Neural progenitor cell (in vitro differentiated cells): ENCODE data around the gene VAV2. TPM values are rescaled to one million over a fixed set of nuclear protein-coding genes. Genes with fewer than 3 reads are reported as not detected.

Experiments used
- DNase-seq: peaks from one replicate; pipeline ENCODE4 v3.0.0-alpha.2; 2016; ENCODE audit warnings: low spot score
- H2AFZ ChIP-seq: fragments of 200-600 bp; sonication (generic); replicated peaks from 2 replicates; pipeline ENCODE4 v1.6.1; 2016; ENCODE audit warnings: antibody characterized with exemption
- H3F3A ChIP-seq: fragments of 200-600 bp; sonication (generic); 2 replicates; pipeline ENCODE4 v1.6.1; 2016; ENCODE audit warnings: antibody characterized with exemption, low read depth
- H3K27ac ChIP-seq: fragments of 200-600 bp; sonication (generic); 2 replicates; pipeline ENCODE4 v1.5.1; 2016; ENCODE audit warnings: mild to moderate bottlenecking
- H3K27me3 ChIP-seq: fragments of 200-600 bp; sonication (generic); 2 replicates; pipeline ENCODE4 v1.6.1; 2016; ENCODE audit warnings: mild to moderate bottlenecking, moderate library complexity
- H3K36me3 ChIP-seq: fragments of 200-600 bp; sonication (generic); 2 replicates; pipeline ENCODE4 v1.5.1; 2016
- H3K4me1 ChIP-seq: fragments of 200-600 bp; sonication (generic); 2 replicates; pipeline ENCODE4 v1.6.1; 2016; ENCODE audit warnings: mixed run types
- H3K4me2 ChIP-seq: fragments of 200-600 bp; sonication (generic); 2 replicates; pipeline ENCODE4 v1.6.1; 2016
- H3K4me3 ChIP-seq: fragments of 200-600 bp; sonication (generic); 2 replicates; pipeline ENCODE4 v1.5.1; 2016
- H3K79me2 ChIP-seq: fragments of 200-600 bp; sonication (generic); 2 replicates; pipeline ENCODE4 v1.6.1; 2016; ENCODE audit warnings: low read depth
- H3K9ac ChIP-seq: fragments of 200-600 bp; sonication (generic); 2 replicates; pipeline ENCODE4 v1.6.1; 2016
- H3K9me3 ChIP-seq: fragments of 200-600 bp; sonication (generic); 2 replicates; pipeline ENCODE4 v1.5.1; 2016; ENCODE audit warnings: low read depth
- H4K20me1 ChIP-seq: fragments of 200-600 bp; sonication (generic); 2 replicates; pipeline ENCODE4 v1.6.1; 2016; ENCODE audit warnings: low read depth
- H3K27ac Mint-ChIP-seq: 3 replicates; pipeline ENCODE4 v1.8.0; 2021; ENCODE audit warnings: mixed read lengths
- H3K27me3 Mint-ChIP-seq: 2 replicates; pipeline ENCODE4 v1.8.0; 2022; ENCODE audit warnings: low read depth, mild to moderate bottlenecking, inconsistent platforms, moderate library complexity, mixed read lengths; ENCODE audit not compliant: insufficient read depth
- H3K36me3 Mint-ChIP-seq: 3 replicates; pipeline ENCODE4 v1.8.0; 2021; ENCODE audit warnings: mixed read lengths
- H3K4me1 Mint-ChIP-seq: 3 replicates; pipeline ENCODE4 v1.8.0; 2021; ENCODE audit warnings: mixed read lengths
- H3K4me3 Mint-ChIP-seq: 3 replicates; pipeline ENCODE4 v1.8.0; 2021; ENCODE audit warnings: mild to moderate bottlenecking, moderate library complexity, mixed read lengths
- H3K9me3 Mint-ChIP-seq: 3 replicates; pipeline ENCODE4 v1.8.0; 2020; ENCODE audit warnings: mixed read lengths
- CTCF ChIP-seq: fragments of 200-600 bp; sonication (generic); IDR thresholded peaks from 2 replicates; pipeline ENCODE4 v1.5.1; 2017; ENCODE audit warnings: antibody characterized with exemption, mild to moderate bottlenecking
- EZH2 ChIP-seq: fragments of 200-600 bp; sonication (generic); IDR thresholded peaks from 2 replicates; pipeline ENCODE4 v1.6.1; 2017; ENCODE audit warnings: antibody characterized with exemption, mild to moderate bottlenecking, moderate library complexity
- EZH2phosphoT487 ChIP-seq: fragments of 200-600 bp; sonication (generic); IDR thresholded peaks from 2 replicates; pipeline ENCODE4 v1.6.1; 2017; ENCODE audit warnings: antibody characterized with exemption
- total RNA-seq: library from RNA; depleted of rRNA; stranded (reverse); fragments of >200 nt; gene quantifications from 2 replicates; pipeline ENCODE4 v1.2.3, GENCODE V29; 2015; ENCODE audit warnings: low replicate concordance

Gene VAV2
- total RNA-seq, 1 donor from 2014 or later, result 12.9 TPM

GRCh38 chr9:133837627-133838597 lies 154.2 kb downstream of the VAV2 start:
- no peaks in the 10 kb centered on the region for H3K9me3 ChIP-seq
- H4K20me1 ChIP-seq, result peaks cover 78% of the 10 kb centered on the region
- Mint-ChIP-seq H3K27ac (peak overlapping the region; percentile 17), H3K4me3 (peak overlapping the region; percentile 74), H3K36me3 (peaks cover 4% of the 10 kb centered on the region), H3K9me3 (no peaks in the 10 kb centered on the region), H3K4me1 (peaks cover 59% of the 10 kb centered on the region), H3K27me3 (peaks cover 6% of the 10 kb centered on the region)
- no peak overlapping the region for H3K9ac ChIP-seq
- H3K36me3 ChIP-seq, result no peaks in the 10 kb centered on the region
- H3K4me3 ChIP-seq, result no peak overlapping the region
- H3K4me1 ChIP-seq, result peaks cover 66% of the 10 kb centered on the region
- H3K27me3 ChIP-seq, result no peaks in the 10 kb centered on the region
- H3K4me2 ChIP-seq, result peak overlapping the region; percentile 66
- peak; percentile 80 for DNase-seq
- H3K79me2 ChIP-seq, result peaks cover 30% of the 10 kb centered on the region
- H2AFZ ChIP-seq, result no peak overlapping the region
- no peak for TF ChIP-seq CTCF
- no peak for TF ChIP-seq EZH2phosphoT487
- no peak for TF ChIP-seq EZH2
- H3F3A ChIP-seq, result peaks cover 26% of the 10 kb centered on the region
- peak overlapping the region; percentile 17 for H3K27ac ChIP-seq

- H3K4me1 Mint-ChIP-seq, result peaks cover 52% of the 10 kb centered on the region
- Histone ChIP-seq H3K4me2 (no peak overlapping the region), H3K27ac (no peak overlapping the region), H3K27me3 (no peaks in the 10 kb centered on the region), H4K20me1 (peaks cover 67% of the 10 kb centered on the region), H3K36me3 (no peaks in the 10 kb centered on the region), H3K79me2 (peaks cover 29% of the 10 kb centered on the region), H3K4me1 (peaks cover 55% of the 10 kb centered on the region), H3K9me3 (no peaks in the 10 kb centered on the region), H3F3A (peaks cover 26% of the 10 kb centered on the region), H3K4me3 (no peak overlapping the region), H2AFZ (no peak overlapping the region), H3K9ac (no peak overlapping the region)
- peaks cover 4% of the 10 kb centered on the region for H3K36me3 Mint-ChIP-seq
- no peaks in the 10 kb centered on the region for H3K9me3 Mint-ChIP-seq
- no peak for DNase-seq
- no peak overlapping the region for H3K4me3 Mint-ChIP-seq
- H3K27ac Mint-ChIP-seq, result peak overlapping the region; percentile 16
- TF ChIP-seq EZH2phosphoT487, result no peak
- TF ChIP-seq CTCF, result no peak
- no peak for TF ChIP-seq EZH2
- H3K27me3 Mint-ChIP-seq, result peaks cover 8% of the 10 kb centered on the region
Measured at GRCh38 chr9:133836818-133837217, 155.3 kb downstream of the VAV2 start.

- peaks cover 48% of the 10 kb centered on the region for H3K4me1 ChIP-seq
Measured at GRCh38 chr9:133836001-133836758, 155.9 kb downstream of the VAV2 start.

More at GRCh38 chr9:133836001-133836758, 155.9 kb downstream of the VAV2 start:
- H3F3A ChIP-seq, result peaks cover 26% of the 10 kb centered on the region
- Mint-ChIP-seq H3K27me3 (peaks cover 7% of the 10 kb centered on the region), H3K9me3 (no peaks in the 10 kb centered on the region), H3K4me1 (peaks cover 47% of the 10 kb centered on the region), H3K27ac (peak overlapping the region; percentile 86), H3K36me3 (peaks cover 4% of the 10 kb centered on the region), H3K4me3 (no peak overlapping the region)
- no peaks in the 10 kb centered on the region for H3K36me3 ChIP-seq
- no peak overlapping the region for H3K4me2 ChIP-seq
- H3K4me3 ChIP-seq, result no peak overlapping the region
- H3K9me3 ChIP-seq, result no peaks in the 10 kb centered on the region
- no peak overlapping the region for H3K27ac ChIP-seq
- TF ChIP-seq CTCF, result no peak
- TF ChIP-seq EZH2phosphoT487, result no peak
- no peak for TF ChIP-seq EZH2
- no peak overlapping the region for H3K9ac ChIP-seq
- no peaks in the 10 kb centered on the region for H3K27me3 ChIP-seq
- H3K79me2 ChIP-seq, result peaks cover 24% of the 10 kb centered on the region
- no peak for DNase-seq
- peaks cover 61% of the 10 kb centered on the region for H4K20me1 ChIP-seq
- no peak overlapping the region for H2AFZ ChIP-seq
